ENCODE measurements around the gene MAVS. TPM values are rescaled to one million over a fixed set of nuclear protein-coding genes. Genes with fewer than 3 reads are reported as not detected.
A peak's percentile ranks its signal among the peaks of the same experiment; 100 is the strongest.

Gene MAVS
- total RNA-seq, 1 experiment from 2014 or later = 31.7 TPM

DNA sequence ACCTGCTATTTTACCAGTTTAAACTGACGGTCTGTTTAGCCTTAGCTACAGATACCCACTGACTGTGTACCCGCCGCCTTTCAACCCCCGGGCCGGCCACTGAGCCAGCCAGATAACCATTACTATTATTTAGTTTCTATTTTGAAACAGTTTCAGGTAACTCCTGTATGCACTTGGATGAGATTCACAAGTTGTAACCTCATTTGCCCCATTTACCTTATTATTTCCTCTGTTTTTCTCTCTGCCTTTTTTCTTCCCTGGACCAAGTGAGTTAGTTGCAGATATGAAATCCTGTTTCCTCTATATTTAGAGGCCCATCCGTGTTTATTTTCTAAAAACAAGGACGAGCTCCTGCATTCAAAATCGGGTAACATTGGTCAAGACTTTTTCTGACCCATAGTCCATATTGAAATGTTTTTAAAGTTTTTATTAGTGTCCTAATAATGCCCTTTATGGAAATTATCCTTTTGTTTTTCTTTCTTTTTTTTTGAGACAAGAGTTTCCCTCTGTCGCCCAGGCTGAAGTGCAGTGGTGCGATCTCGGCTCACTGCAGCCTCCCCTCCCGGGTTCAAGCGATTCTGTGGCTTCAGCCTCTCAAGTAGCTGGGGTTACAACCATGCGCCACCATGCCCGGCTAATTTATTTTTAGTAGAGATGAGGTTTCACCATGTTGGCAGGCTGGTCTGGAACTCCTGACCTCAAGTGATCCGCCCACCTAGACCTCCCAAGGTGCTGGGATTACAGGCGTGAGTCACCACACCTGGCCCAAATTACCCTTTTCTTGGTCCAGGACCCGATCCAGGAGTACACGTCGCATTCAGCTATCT is 25.5 kb upstream of the MAVS start:
- TSS peak; percentile 66 for BruUV-seq (replicated peaks)
- Mint-ChIP-seq H3K27ac (ENCODE audit: low read depth, unreplicated experiment) (peak overlapping the region; percentile 96), H3K36me3 (ENCODE audit: insufficient read depth, unreplicated experiment) (peaks cover 27% of the 10 kb centered on the region), H3K4me3 (ENCODE audit: unreplicated experiment) (peak overlapping the region; percentile 93), H3K27me3 (ENCODE audit: insufficient read depth, unreplicated experiment) (no peaks in the 10 kb centered on the region), H3K4me1 (ENCODE audit: insufficient read depth, unreplicated experiment) (peaks cover 19% of the 10 kb centered on the region), H3K9me3 (ENCODE audit: unreplicated experiment) (no peaks in the 10 kb centered on the region)
- intact Hi-C loops (cut with micrococcal nuclease) = loop anchor here (1.0 to 2.0 kb wide), 6 partner anchors 25 to 105 kb away; partner anchors contain the start of genes CDC25B, CENPB and MAVS
- POLR2A ChIA-PET = interaction anchor here (0.5 to 4.1 kb wide), 30 partner anchors 9 to 413 kb away, joined by 3 to 64 read pairs (median 6); partner anchors contain the start of genes ADISSP, CDC25B, MAVS and PANK2
- CTCF ChIA-PET = interaction anchor here (0.5 to 10.7 kb wide), 32 partner anchors 12 to 267 kb away, joined by 3 to 231 read pairs (median 4); partner anchors contain the start of genes ADISSP, CDC25B, CENPB and SIGLEC1
- peak; percentile 59 for DNase-seq (ENCODE audit: unreplicated experiment)
- TF ChIP-seq, protein P1, sequence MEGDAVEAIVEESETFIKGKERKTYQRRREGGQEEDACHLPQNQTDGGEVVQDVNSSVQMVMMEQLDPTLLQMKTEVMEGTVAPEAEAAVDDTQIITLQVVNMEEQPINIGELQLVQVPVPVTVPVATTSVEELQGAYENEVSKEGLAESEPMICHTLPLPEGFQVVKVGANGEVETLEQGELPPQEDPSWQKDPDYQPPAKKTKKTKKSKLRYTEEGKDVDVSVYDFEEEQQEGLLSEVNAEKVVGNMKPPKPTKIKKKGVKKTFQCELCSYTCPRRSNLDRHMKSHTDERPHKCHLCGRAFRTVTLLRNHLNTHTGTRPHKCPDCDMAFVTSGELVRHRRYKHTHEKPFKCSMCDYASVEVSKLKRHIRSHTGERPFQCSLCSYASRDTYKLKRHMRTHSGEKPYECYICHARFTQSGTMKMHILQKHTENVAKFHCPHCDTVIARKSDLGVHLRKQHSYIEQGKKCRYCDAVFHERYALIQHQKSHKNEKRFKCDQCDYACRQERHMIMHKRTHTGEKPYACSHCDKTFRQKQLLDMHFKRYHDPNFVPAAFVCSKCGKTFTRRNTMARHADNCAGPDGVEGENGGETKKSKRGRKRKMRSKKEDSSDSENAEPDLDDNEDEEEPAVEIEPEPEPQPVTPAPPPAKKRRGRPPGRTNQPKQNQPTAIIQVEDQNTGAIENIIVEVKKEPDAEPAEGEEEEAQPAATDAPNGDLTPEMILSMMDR (IDR thresholded peaks at IDR 0.05; ENCODE audit: unreplicated experiment) = no peak

DNA sequence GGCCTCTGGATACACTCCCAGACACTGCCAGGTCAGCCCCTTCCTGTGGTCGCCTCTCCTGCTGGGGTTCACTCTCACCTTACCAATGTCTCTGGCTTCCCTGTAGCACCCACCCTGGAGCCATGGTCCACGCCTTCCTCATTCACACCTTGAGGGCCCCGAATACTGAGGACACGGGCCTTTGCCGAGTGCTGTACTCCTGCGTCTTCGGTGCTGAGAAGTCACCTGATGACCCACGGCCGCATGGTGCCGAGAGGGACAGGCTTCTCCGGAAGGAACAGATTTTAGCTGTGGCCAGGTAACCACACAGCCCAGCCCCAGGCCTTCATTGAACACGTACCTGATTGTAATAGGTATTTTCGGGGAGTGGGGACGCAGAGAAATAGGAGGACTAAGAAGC is 24.6 kb upstream of the MAVS start:
- Mint-ChIP-seq H3K4me1 (ENCODE audit: insufficient read depth, unreplicated experiment) (peaks cover 19% of the 10 kb centered on the region), H3K4me3 (ENCODE audit: unreplicated experiment) (peak overlapping the region; percentile 93), H3K27ac (ENCODE audit: low read depth, unreplicated experiment) (peak overlapping the region; percentile 96), H3K9me3 (ENCODE audit: unreplicated experiment) (no peaks in the 10 kb centered on the region), H3K36me3 (ENCODE audit: insufficient read depth, unreplicated experiment) (peaks cover 27% of the 10 kb centered on the region), H3K27me3 (ENCODE audit: insufficient read depth, unreplicated experiment) (no peaks in the 10 kb centered on the region)
- intact Hi-C loops (cut with micrococcal nuclease) = loop anchor here (2.0 kb wide), 2 partner anchors 25 to 33 kb away; partner anchors contain the start of gene MAVS
- POLR2A ChIA-PET = interaction anchor here (0.7 to 4.1 kb wide), 11 partner anchors 12 to 188 kb away, joined by 3 to 64 read pairs (median 15); partner anchors contain the start of genes ADISSP, CDC25B and MAVS
- TF ChIP-seq, protein P1 (IDR thresholded peaks at IDR 0.05; ENCODE audit: unreplicated experiment) = no peak
- no peak for DNase-seq (ENCODE audit: unreplicated experiment)
- no TSS peak for BruUV-seq (replicated peaks)
- CTCF ChIA-PET = interaction anchor here (1.0 to 10.7 kb wide), 8 partner anchors 17 to 169 kb away, joined by 3 to 231 read pairs (median 10); partner anchors contain the start of genes ADISSP, CDC25B, CENPB and SPEF1

DNA sequence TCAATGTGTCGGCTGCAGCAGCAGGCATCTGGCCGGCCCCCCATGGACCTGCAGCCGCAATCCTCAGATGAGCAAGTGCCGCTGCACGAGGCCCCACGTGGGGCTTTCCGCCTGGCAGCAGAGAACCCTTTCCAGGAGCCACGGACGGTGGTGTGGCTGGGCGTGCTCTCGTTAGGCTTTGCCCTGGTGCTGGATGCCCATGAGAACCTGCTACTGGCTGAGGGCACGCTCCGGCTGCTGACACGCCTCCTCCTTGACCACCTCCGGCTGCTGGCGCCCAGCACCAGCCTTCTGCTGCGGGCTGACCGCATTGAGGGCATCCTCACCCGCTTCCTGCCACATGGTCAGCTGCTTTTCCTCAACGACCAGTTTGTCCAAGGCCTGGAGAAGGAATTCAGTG is 22.8 kb upstream of the MAVS start:
- Mint-ChIP-seq H3K9me3 (ENCODE audit: unreplicated experiment) (no peaks in the 10 kb centered on the region), H3K4me3 (ENCODE audit: unreplicated experiment) (no peak overlapping the region), H3K36me3 (ENCODE audit: insufficient read depth, unreplicated experiment) (peaks cover 37% of the 10 kb centered on the region), H3K27me3 (ENCODE audit: insufficient read depth, unreplicated experiment) (no peaks in the 10 kb centered on the region), H3K27ac (ENCODE audit: low read depth, unreplicated experiment) (no peak overlapping the region), H3K4me1 (ENCODE audit: insufficient read depth, unreplicated experiment) (peaks cover 10% of the 10 kb centered on the region)
- ChIA-PET POLR2A (interaction anchor here (0.9 kb wide), 1 partner anchor 21 kb away, joined by 4 read pairs; no protein-coding TSS in a partner anchor), CTCF (interaction anchor here (0.6 to 0.9 kb wide), 3 partner anchors 38 to 94 kb away, joined by 3 to 6 read pairs (median 3); partner anchors contain the start of gene CENPB)
- TF ChIP-seq, protein P1 (IDR thresholded peaks at IDR 0.05; ENCODE audit: unreplicated experiment) = no peak
- intact Hi-C loops (cut with micrococcal nuclease) = no loop called here
- DNase-seq (ENCODE audit: unreplicated experiment) = no peak
- no TSS peak for BruUV-seq (replicated peaks)

DNA sequence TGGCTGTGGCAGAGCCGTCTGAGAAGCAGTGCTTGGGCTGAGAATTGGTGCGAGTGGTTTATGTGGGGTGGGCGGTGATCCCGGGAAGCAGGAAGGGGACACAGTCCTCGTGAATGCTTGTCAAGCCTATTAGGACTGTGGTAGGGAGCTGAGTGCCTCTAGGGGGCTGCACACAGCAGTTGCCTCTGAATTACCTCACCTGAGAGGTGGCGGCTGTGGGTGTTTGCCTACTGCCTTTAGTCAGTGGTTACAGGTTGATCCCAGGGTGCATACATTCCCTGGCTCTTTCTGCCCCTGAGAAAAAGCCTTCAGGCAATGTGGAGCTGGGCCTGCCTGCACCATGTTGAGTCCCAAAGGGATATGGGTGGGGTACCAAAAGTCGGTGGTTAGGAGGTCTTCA is 21.1 kb upstream of the MAVS start:
- H3K36me3 Mint-ChIP-seq (ENCODE audit: insufficient read depth, unreplicated experiment) = peaks cover 43% of the 10 kb centered on the region
- H3K4me1 Mint-ChIP-seq (ENCODE audit: insufficient read depth, unreplicated experiment) = peaks cover 7% of the 10 kb centered on the region
- no peak overlapping the region for H3K27ac Mint-ChIP-seq (ENCODE audit: low read depth, unreplicated experiment)
- H3K27me3 Mint-ChIP-seq (ENCODE audit: insufficient read depth, unreplicated experiment) = no peaks in the 10 kb centered on the region
- BruUV-seq (replicated peaks) = no TSS peak
- no peak for DNase-seq (ENCODE audit: unreplicated experiment)
- CTCF ChIA-PET = interaction anchor here (0.6 to 1.4 kb wide), 5 partner anchors 13 to 148 kb away, joined by 3 to 7 read pairs (median 4); no protein-coding TSS in a partner anchor
- H3K9me3 Mint-ChIP-seq (ENCODE audit: unreplicated experiment) = no peaks in the 10 kb centered on the region
- TF ChIP-seq, protein P1 (IDR thresholded peaks at IDR 0.05; ENCODE audit: unreplicated experiment) = no peak
- POLR2A ChIA-PET = interaction anchor here (0.6 to 2.0 kb wide), 3 partner anchors 19 to 52 kb away, joined by 3 to 11 read pairs (median 4); partner anchors contain the start of gene CENPB
- H3K4me3 Mint-ChIP-seq (ENCODE audit: unreplicated experiment) = no peak overlapping the region
- intact Hi-C loops (cut with micrococcal nuclease) = no loop called here
